HepG2 (cell line): ENCODE measurements around the gene LRRC17. TPM values are rescaled to one million over a fixed set of nuclear protein-coding genes. Genes with fewer than 3 reads are reported as not detected.

ENCODE experiments used
- FOXP1 ChIP-seq, 2 experiments: fragments of 450-650 bp in 1 of 2; IDR thresholded peaks; 2 replicates each; pipeline ENCODE4 v1.6.1; 2017 to 2018; ENCODE audit warnings: antibody characterized with exemption in 1 of 2
- HIC2 ChIP-seq: sonication (generic); formaldehyde crosslinking; IDR thresholded peaks from 2 replicates; pipeline ENCODE4 v1.9.0; 2022; ENCODE audit warnings: low read depth, missing genetic modification reagents
- KDM6A ChIP-seq: IDR thresholded peaks from 2 replicates; pipeline ENCODE4 v1.6.1; 2016; ENCODE audit warnings: low read depth
- NKX3-1 ChIP-seq: sonication (generic); formaldehyde crosslinking; IDR thresholded peaks from 2 replicates; pipeline ENCODE4 v1.5.0; 2020; ENCODE audit warnings: missing genetic modification reagents
- NR2C2 ChIP-seq: sonication (generic); formaldehyde crosslinking; IDR thresholded peaks from 2 replicates; pipeline ENCODE4 v1.4.0; 2020; ENCODE audit warnings: missing genetic modification reagents, mild to moderate bottlenecking, moderate library complexity, borderline replicate concordance
- POLR2G ChIP-seq: fragments of 200-400 bp; formaldehyde crosslinking; IDR thresholded peaks from 2 replicates; pipeline ENCODE4 v1.6.1; 2018; ENCODE audit warnings: mild to moderate bottlenecking, low read depth, low read length, moderate library complexity
- SMAD1 ChIP-seq: sonication (generic); formaldehyde crosslinking; IDR thresholded peaks from 2 replicates; pipeline ENCODE4 v1.4.0; 2020; ENCODE audit warnings: missing genetic modification reagents, low read depth, mild to moderate bottlenecking, borderline replicate concordance
- SMARCE1 ChIP-seq: fragments of 450-650 bp; IDR thresholded peaks from 2 replicates; pipeline ENCODE4 v1.6.1; 2017; ENCODE audit warnings: borderline replicate concordance
- TEF ChIP-seq: sonication (generic); formaldehyde crosslinking; IDR thresholded peaks from 2 replicates; pipeline ENCODE4 v1.5.0; 2020; ENCODE audit warnings: missing genetic modification reagents
- ZFX ChIP-seq: sonication (generic); formaldehyde crosslinking; IDR thresholded peaks from 2 replicates; pipeline ENCODE4 v1.4.0; 2020; ENCODE audit warnings: mild to moderate bottlenecking, low read depth, missing genetic modification reagents, moderate library complexity
- ZNF850 ChIP-seq: sonication (generic); formaldehyde crosslinking; conservative IDR thresholded peaks from 2 replicates; pipeline ENCODE4 v1.9.0; 2021; ENCODE audit warnings: mild to moderate bottlenecking, missing genetic modification reagents
- polyA plus RNA-seq, 8 experiments: library from polyadenylated mRNA; depleted of rRNA in 3 of 8; stranded (reverse) in 7 of 8; unstranded in 1 of 8; fragments of >200 nt; fragmentation: Illumina TruSeq in 4 of 8; extraction: Trizol in 4 of 8; gene quantifications; 2 replicates each; pipeline versions ENCODE4 v1.2.1 to v1.2.3, GENCODE V29; 2011 to 2016; ENCODE audit warnings: low read depth in 4 of 8, missing spikeins in 1 of 8, mixed read lengths in 1 of 8; ENCODE audit not compliant: insufficient read depth in 1 of 8
- total RNA-seq, 5 experiments: library from RNA; depleted of rRNA; stranded (reverse); fragments of >200 nt; fragmentation: Illumina TruSeq; extraction: Trizol; gene quantifications; 2 replicates each; pipeline ENCODE4 v1.2.3, GENCODE V29; 2016; ENCODE audit warnings: low read depth in 1 of 5
- TF ChIP-seq, protein P1 (sequence below): sonication (generic); formaldehyde crosslinking; IDR thresholded peaks from one replicate; pipeline ENCODE4 v1.5.1; 2020; ENCODE audit warnings: mild to moderate bottlenecking, missing genetic modification reagents; ENCODE audit errors: not compliant biosample characterization
- TF ChIP-seq, protein P2 (sequence below): sonication (generic); formaldehyde crosslinking; IDR thresholded peaks from 2 replicates; pipeline ENCODE4 v1.5.0; 2020; ENCODE audit warnings: missing genetic modification reagents
- TF ChIP-seq, protein P3 (sequence below): sonication (generic); formaldehyde crosslinking; IDR thresholded peaks from 2 replicates; pipeline ENCODE4 v1.5.1; 2020; ENCODE audit warnings: mild to moderate bottlenecking, missing genetic modification reagents, moderate library complexity
- TF ChIP-seq, protein P4 (sequence below): IDR thresholded peaks from 2 replicates; pipeline ENCODE4 v1.6.1; 2016; ENCODE audit warnings: mild to moderate bottlenecking, missing biosample characterization, missing genetic modification reagents

The LRRC17 gene
- total and polyA plus RNA-seq, 2 of the 13 experiments (the other 11 are each of a cell fraction or from before 2014, with no cell fraction given), result 0.20 to 0.66 TPM

DNA sequence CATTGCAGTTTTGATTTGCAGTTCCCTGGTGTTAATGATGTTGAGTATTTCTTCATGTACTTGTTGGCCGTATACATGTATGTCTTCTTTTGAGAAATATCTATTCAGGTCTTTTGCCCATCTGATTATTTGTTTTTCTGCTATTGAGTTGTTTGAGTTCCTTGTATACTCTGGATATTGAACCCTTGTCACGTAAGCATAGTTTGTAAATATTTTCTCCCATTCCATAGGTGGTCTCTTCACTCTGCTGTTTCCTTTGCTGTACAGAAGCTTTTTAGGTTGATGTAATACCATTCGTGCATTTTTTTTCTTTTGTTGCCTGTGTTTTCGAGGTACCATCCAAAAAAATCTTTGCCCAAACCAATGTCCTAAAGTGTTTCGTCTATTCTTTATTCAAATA lies 43.6 kb upstream of the LRRC17 start (continued):
- TF ChIP-seq, protein P1, sequence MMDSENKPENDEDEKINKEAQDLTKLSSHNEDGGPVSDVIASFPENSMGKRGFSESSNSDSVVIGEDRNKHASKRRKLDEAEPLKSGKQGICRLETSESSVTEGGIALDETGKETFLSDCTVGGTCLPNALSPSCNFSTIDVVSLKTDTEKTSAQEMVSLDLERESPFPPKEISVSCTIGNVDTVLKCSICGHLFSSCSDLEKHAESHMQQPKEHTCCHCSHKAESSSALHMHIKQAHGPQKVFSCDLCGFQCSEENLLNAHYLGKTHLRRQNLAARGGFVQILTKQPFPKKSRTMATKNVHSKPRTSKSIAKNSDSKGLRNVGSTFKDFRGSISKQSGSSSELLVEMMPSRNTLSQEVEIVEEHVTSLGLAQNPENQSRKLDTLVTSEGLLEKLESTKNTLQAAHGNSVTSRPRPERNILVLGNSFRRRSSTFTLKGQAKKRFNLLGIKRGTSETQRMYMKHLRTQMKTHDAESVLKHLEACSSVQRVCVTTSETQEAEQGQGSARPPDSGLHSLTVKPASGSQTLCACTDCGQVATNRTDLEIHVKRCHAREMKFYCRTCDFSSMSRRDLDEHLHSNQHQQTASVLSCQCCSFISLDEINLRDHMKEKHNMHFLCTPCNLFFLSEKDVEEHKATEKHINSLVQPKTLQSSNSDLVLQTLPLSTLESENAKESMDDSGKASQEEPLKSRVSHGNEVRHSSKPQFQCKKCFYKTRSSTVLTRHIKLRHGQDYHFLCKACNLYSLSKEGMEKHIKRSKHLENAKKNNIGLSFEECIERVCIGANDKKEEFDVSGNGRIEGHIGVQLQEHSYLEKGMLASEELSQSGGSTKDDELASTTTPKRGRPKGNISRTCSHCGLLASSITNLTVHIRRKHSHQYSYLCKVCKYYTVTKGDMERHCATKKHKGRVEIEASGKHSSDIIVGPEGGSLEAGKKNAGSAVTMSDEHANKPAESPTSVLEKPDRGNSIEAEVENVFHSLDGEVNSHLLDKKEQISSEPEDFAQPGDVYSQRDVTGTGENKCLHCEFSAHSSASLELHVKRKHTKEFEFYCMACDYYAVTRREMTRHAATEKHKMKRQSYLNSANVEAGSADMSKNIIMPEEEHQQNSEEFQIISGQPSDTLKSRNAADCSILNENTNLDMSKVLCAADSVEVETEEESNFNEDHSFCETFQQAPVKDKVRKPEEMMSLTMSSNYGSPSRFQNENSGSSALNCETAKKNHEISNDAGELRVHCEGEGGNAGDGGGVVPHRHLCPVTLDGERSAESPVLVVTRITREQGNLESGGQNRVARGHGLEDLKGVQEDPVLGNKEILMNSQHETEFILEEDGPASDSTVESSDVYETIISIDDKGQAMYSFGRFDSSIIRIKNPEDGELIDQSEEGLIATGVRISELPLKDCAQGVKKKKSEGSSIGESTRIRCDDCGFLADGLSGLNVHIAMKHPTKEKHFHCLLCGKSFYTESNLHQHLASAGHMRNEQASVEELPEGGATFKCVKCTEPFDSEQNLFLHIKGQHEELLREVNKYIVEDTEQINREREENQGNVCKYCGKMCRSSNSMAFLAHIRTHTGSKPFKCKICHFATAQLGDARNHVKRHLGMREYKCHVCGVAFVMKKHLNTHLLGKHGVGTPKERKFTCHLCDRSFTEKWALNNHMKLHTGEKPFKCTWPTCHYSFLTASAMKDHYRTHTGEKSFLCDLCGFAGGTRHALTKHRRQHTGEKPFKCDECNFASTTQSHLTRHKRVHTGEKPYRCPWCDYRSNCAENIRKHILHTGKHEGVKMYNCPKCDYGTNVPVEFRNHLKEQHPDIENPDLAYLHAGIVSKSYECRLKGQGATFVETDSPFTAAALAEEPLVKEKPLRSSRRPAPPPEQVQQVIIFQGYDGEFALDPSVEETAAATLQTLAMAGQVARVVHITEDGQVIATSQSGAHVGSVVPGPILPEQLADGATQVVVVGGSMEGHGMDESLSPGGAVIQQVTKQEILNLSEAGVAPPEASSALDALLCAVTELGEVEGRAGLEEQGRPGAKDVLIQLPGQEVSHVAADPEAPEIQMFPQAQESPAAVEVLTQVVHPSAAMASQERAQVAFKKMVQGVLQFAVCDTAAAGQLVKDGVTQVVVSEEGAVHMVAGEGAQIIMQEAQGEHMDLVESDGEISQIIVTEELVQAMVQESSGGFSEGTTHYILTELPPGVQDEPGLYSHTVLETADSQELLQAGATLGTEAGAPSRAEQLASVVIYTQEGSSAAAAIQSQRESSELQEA (CRISPR knock-in tag), result no peak
- TF ChIP-seq, protein P2, sequence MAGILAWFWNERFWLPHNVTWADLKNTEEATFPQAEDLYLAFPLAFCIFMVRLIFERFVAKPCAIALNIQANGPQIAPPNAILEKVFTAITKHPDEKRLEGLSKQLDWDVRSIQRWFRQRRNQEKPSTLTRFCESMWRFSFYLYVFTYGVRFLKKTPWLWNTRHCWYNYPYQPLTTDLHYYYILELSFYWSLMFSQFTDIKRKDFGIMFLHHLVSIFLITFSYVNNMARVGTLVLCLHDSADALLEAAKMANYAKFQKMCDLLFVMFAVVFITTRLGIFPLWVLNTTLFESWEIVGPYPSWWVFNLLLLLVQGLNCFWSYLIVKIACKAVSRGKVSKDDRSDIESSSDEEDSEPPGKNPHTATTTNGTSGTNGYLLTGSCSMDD (CRISPR knock-in tag), result no peak
- no peak for TF ChIP-seq SMAD1 (CRISPR knock-in tag)
- no peak for TF ChIP-seq ZFX
- TF ChIP-seq ZNF850 (CRISPR knock-in tag), result no peak
- TF ChIP-seq TEF, result no peak
- no peak for TF ChIP-seq SMARCE1
- no peak for TF ChIP-seq NKX3-1 (CRISPR knock-in tag)
- no peak for TF ChIP-seq NR2C2 (CRISPR knock-in tag)
- 0 out of 2 replicates have a peak, but pooled peaks have one; percentile 24 for TF ChIP-seq FOXP1 (IDR thresholded peaks at IDR 0.05)
- TF ChIP-seq FOXP1 (CRISPR knock-in tag; IDR thresholded peaks at IDR 0.05), result peak; percentile 89
- TF ChIP-seq KDM6A (CRISPR knock-in tag), result no peak
- TF ChIP-seq POLR2G, result no peak
- TF ChIP-seq, protein P3, sequence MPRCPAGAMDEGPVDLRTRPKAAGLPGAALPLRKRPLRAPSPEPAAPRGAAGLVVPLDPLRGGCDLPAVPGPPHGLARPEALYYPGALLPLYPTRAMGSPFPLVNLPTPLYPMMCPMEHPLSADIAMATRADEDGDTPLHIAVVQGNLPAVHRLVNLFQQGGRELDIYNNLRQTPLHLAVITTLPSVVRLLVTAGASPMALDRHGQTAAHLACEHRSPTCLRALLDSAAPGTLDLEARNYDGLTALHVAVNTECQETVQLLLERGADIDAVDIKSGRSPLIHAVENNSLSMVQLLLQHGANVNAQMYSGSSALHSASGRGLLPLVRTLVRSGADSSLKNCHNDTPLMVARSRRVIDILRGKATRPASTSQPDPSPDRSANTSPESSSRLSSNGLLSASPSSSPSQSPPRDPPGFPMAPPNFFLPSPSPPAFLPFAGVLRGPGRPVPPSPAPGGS (CRISPR knock-in tag), result no peak
- no peak for TF ChIP-seq HIC2
- TF ChIP-seq, protein P4, sequence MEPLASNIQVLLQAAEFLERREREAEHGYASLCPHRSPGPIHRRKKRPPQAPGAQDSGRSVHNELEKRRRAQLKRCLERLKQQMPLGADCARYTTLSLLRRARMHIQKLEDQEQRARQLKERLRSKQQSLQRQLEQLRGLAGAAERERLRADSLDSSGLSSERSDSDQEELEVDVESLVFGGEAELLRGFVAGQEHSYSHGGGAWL (CRISPR knock-in tag), result no peak
